NCI-H146 (cell line): Measurements from ENCODE around the gene MSH4.
"Not testable (repeated sequence)": the region's sequence is repeated elsewhere in the genome, so short reads cannot be mapped to it uniquely, and the experiment has no call there.

Source experiments
- DNase-seq: peaks from one replicate; lab custom pipeline; 2025; lab: John Stamatoyannopoulos, UW

MSH4 gene

GRCh38 chr1:75937034-75937433, 140.4 kb downstream of the MSH4 start:
- DNase-seq, result no peak

- not testable (repeated sequence) for DNase-seq
Measured at GRCh38 chr1:75943037-75943436, 146.4 kb downstream of the MSH4 start.

GRCh38 chr1:75950176-75950575, 153.5 kb downstream of the MSH4 start:
- no peak for DNase-seq

- DNase-seq, result no peak
Measured at GRCh38 chr1:75952016-75952415, 155.3 kb downstream of the MSH4 start.

GRCh38 chr1:75953461-75953860, 156.8 kb downstream of the MSH4 start:
- no peak for DNase-seq

GRCh38 chr1:75954586-75954985, 157.9 kb downstream of the MSH4 start:
- no peak for DNase-seq
